Endothelial cell of umbilical vein (primary cell): ENCODE results near the gene FGA. TPM values are rescaled to one million over a fixed set of nuclear protein-coding genes. Genes with fewer than 3 reads are reported as not detected.

Source experiments
- BruUV-seq: library from RNA; stranded (reverse); fragments of 400-500 nt; replicated peaks from 2 replicates; lab custom pipeline; 2021; lab: Mats Ljungman, UMichigan
- CTCF ChIA-PET: fragments of 300-600, 350-600 bp; sonication (Branson Sonifier 250); formaldehyde crosslinking; loops from one replicate; lab custom pipeline; 2021; ENCODE audit warnings: antibody characterized with exemption, inconsistent platforms; lab: Charles Lee
- POLR2A ChIA-PET: fragments of 300-600, 350-600 bp; sonication (Branson Sonifier 250); formaldehyde crosslinking; loops from one replicate; lab custom pipeline; 2021; ENCODE audit warnings: antibody characterized with exemption, inconsistent platforms; lab: Charles Lee
- DNase-seq: peaks from one replicate; pipeline ENCODE4 v3.0.0-alpha.2; 2011; ENCODE audit warnings: low read depth, low spot score
- FAIRE-seq: peaks from 2 replicates; lab custom pipeline; 2011; peaks lifted over from hg19 to GRCh38; lab: Jason Lieb, UNC
- H2AFZ ChIP-seq: 2 replicates; pipeline ENCODE4 v1.6.0; 2012; ENCODE audit warnings: low read depth, low read length, control low read depth, inconsistent platforms
- H3K27ac ChIP-seq: 2 replicates; pipeline ENCODE4 v1.5.1; 2011; ENCODE audit warnings: low read depth, mild to moderate bottlenecking, control low read depth, low read length, moderate library complexity; ENCODE audit not compliant: insufficient read depth
- H3K27me3 ChIP-seq, 2 experiments: 2 replicates each; pipeline versions ENCODE4 v1.6.0 to v1.6.1; 2011; ENCODE audit warnings: low read length in 2 of 2, mixed read lengths in 1 of 2; ENCODE audit not compliant: control insufficient read depth in 2 of 2, insufficient read depth in 2 of 2
- H3K36me3 ChIP-seq, 2 experiments: 2 replicates in 1 of 2; 3 replicates in 1 of 2; pipeline ENCODE4 v1.5.1; 2011; ENCODE audit warnings: low read length in 2 of 2, mild to moderate bottlenecking in 1 of 2, moderate library complexity in 1 of 2; ENCODE audit not compliant: control insufficient read depth in 2 of 2, insufficient read depth in 2 of 2; ENCODE audit errors: extremely low read depth in 1 of 2
- H3K4me1 ChIP-seq: 3 replicates; pipeline ENCODE4 v1.5.1; 2011; ENCODE audit warnings: mild to moderate bottlenecking, low read length; ENCODE audit not compliant: control insufficient read depth, insufficient read depth; ENCODE audit errors: extremely low read depth
- H3K4me2 ChIP-seq: 2 replicates; pipeline ENCODE4 v1.6.1; 2011; ENCODE audit warnings: low read length, control low read depth, mixed read lengths; ENCODE audit not compliant: insufficient read depth
- H3K4me3 ChIP-seq, 3 experiments: fragments of 200-600 bp in 1 of 3; sonication (generic), shearing (Covaris generic) in 1 of 3; replicated peaks in 1 of 3; 2 replicates each; pipeline ENCODE4 v1.5.1; 2011 to 2016; ENCODE audit warnings: control low read depth in 3 of 3, low read length in 3 of 3, mild to moderate bottlenecking in 2 of 3, inconsistent platforms in 1 of 3, low read depth in 1 of 3, moderate library complexity in 1 of 3; ENCODE audit not compliant: insufficient read depth in 1 of 3
- H3K79me2 ChIP-seq: 2 replicates; pipeline ENCODE4 v1.6.0; 2012; ENCODE audit warnings: low read length, inconsistent platforms; ENCODE audit not compliant: control insufficient read depth, insufficient read depth
- H3K9ac ChIP-seq: replicated peaks from 2 replicates; pipeline ENCODE3; 2011; ENCODE audit warnings: low read length, control low read depth; ENCODE audit not compliant: insufficient read depth; ENCODE audit errors: extremely low read depth
- H3K9me1 ChIP-seq: replicated peaks from 3 replicates; pipeline ENCODE4 v1.6.0; 2011; ENCODE audit warnings: mild to moderate bottlenecking, low read length; ENCODE audit not compliant: control insufficient read depth, insufficient read depth; ENCODE audit errors: extremely low read depth
- H3K9me3 ChIP-seq: replicated peaks from 2 replicates; pipeline ENCODE4 v1.5.1; 2012; ENCODE audit warnings: low read length, inconsistent platforms; ENCODE audit not compliant: control insufficient read depth, insufficient read depth
- H4K20me1 ChIP-seq: replicated peaks from 2 replicates; pipeline ENCODE3; 2011; ENCODE audit warnings: mild to moderate bottlenecking, low read length; ENCODE audit not compliant: control insufficient read depth, insufficient read depth; ENCODE audit errors: extremely low read depth
- CTCF ChIP-seq, 2 donors: IDR thresholded peaks; 1 replicate in 1 of 2; 2 replicates in 1 of 2; pipeline ENCODE4 v1.5.1; 2011; ENCODE audit warnings: low read length in 2 of 2, mild to moderate bottlenecking in 2 of 2, moderate library complexity in 2 of 2, control low read depth in 1 of 2, inconsistent platforms in 1 of 2, low read depth in 1 of 2; ENCODE audit not compliant: insufficient read depth in 1 of 2; ENCODE audit errors: extremely low read depth in 1 of 2
- EZH2 ChIP-seq: IDR thresholded peaks from 2 replicates; pipeline ENCODE4 v1.6.1; 2012; ENCODE audit warnings: borderline replicate concordance, low read depth, mild to moderate bottlenecking, moderate library complexity, low read length, inconsistent platforms; ENCODE audit not compliant: severe bottlenecking
- FOS ChIP-seq: IDR thresholded peaks from 2 replicates; pipeline ENCODE4 v1.6.1; 2011; ENCODE audit warnings: mild to moderate bottlenecking, low read length, moderate library complexity, borderline replicate concordance; ENCODE audit not compliant: insufficient read depth
- GATA2 ChIP-seq: IDR thresholded peaks from 2 replicates; pipeline ENCODE4 v1.7.0; 2011; ENCODE audit warnings: low read depth, mild to moderate bottlenecking, moderate library complexity, mixed read lengths, low read length; ENCODE audit not compliant: insufficient read length, insufficient read depth
- JUN ChIP-seq: IDR thresholded peaks from 2 replicates; pipeline ENCODE4 v1.6.1; 2011; ENCODE audit warnings: borderline replicate concordance, low read depth; ENCODE audit not compliant: insufficient read length, insufficient read depth
- MYC ChIP-seq: IDR thresholded peaks from one replicate; pipeline ENCODE4 v1.6.1; 2011; ENCODE audit warnings: mild to moderate bottlenecking, low read depth, low read length
- POLR2A ChIP-seq: IDR thresholded peaks from 2 replicates; pipeline ENCODE4 v1.6.1; 2012; ENCODE audit warnings: low read depth, mild to moderate bottlenecking, control low read depth, low read length
- dilution Hi-C: fragments of 300-500 bp; cut with MboI; formaldehyde crosslinking; loops from one replicate; pipeline ENCODE4 v1.15.0; 2019; ENCODE audit warnings: low sequenced_read_pairs; ENCODE audit not compliant: extremely low pct_ligation_motif_present
- intact Hi-C: fragments of 100-400 bp; cut with micrococcal nuclease; formaldehyde crosslinking; loops from one replicate; pipeline ENCODE4 v1.10.0; 2022
- polyA plus RNA-seq, 4 experiments: library from polyadenylated mRNA; depleted of rRNA in 3 of 4; stranded (reverse) in 3 of 4; unstranded in 1 of 4; fragments of >200 nt; gene quantifications; 2 replicates each; pipeline versions ENCODE4 v1.2.1 to v1.2.3, GENCODE V29; 2011 to 2012; ENCODE audit warnings: missing spikeins in 1 of 4
- total RNA-seq: library from RNA; stranded (reverse); gene quantifications from 2 replicates; pipeline ENCODE4 v1.2.3, GENCODE V29; 2021
- TF ChIP-seq, protein P1 (sequence below): IDR thresholded peaks from 2 replicates; pipeline ENCODE4 v1.6.1; 2011; ENCODE audit not compliant: insufficient read depth, insufficient read length

Gene FGA
- total and polyA plus RNA-seq, 2 donors (not counting 3 experiments of a cell fraction or from before 2014, with no cell fraction given) = not detected

GRCh38 chr4:154551872-154552686 is 38.5 kb downstream of the FGA start:
- POLR2A ChIA-PET = no interaction called here
- no peaks in the 10 kb centered on the region for H3K9me3 ChIP-seq
- TF ChIP-seq, protein P1, sequence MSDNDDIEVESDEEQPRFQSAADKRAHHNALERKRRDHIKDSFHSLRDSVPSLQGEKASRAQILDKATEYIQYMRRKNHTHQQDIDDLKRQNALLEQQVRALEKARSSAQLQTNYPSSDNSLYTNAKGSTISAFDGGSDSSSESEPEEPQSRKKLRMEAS = peak; percentile 10
- TF ChIP-seq EZH2 = no peak
- TF ChIP-seq FOS = peak; percentile 22
- peak; percentile 13 for TF ChIP-seq JUN
- no peak for TF ChIP-seq POLR2A
- peak; percentile 66 to 72 for TF ChIP-seq CTCF (IDR thresholded peaks at IDR 0.05; ENCODE audit: extremely low read depth in 1 of 2, insufficient read depth in 1 of 2, low read depth in 1 of 2, low read length in 2 of 2)
- TF ChIP-seq GATA2 = no peak
- no peak for TF ChIP-seq MYC
- BruUV-seq = no TSS peak
- no peaks in the 10 kb centered on the region for H3K9me1 ChIP-seq
- H3K36me3 ChIP-seq = no peaks in the 10 kb centered on the region
- H3K79me2 ChIP-seq = peaks cover 19% of the 10 kb centered on the region
- H2AFZ ChIP-seq = no peak overlapping the region
- no peak overlapping the region for H3K4me3 ChIP-seq
- H3K4me1 ChIP-seq = peaks cover 12% of the 10 kb centered on the region
- CTCF ChIA-PET = interaction anchor here (0.6 to 3.5 kb wide), 19 partner anchors 9 to 823 kb away, joined by 3 to 93 read pairs (median 4); partner anchors contain the start of gene RBM46
- no peak overlapping the region for H3K27ac ChIP-seq
- dilution Hi-C loops = no loop called here
- intact Hi-C loops = loop anchor here (1.0 to 5.0 kb wide), 6 partner anchors 66 to 820 kb away; no protein-coding TSS in a partner anchor
- H3K4me2 ChIP-seq = no peak overlapping the region
- H3K9ac ChIP-seq = no peak overlapping the region
- H3K27me3 ChIP-seq = peaks cover 0 to 4% of the 10 kb centered on the region in 2 experiments
- peak; percentile 84 for DNase-seq
- peaks cover 4% of the 10 kb centered on the region for H4K20me1 ChIP-seq
- peak; percentile 53 for FAIRE-seq
